Lower leg skin (tissue), 4 donors: Measurements from ENCODE around the gene AK8. TPM values are rescaled to one million over a fixed set of nuclear protein-coding genes. Genes with fewer than 3 reads are reported as not detected.

ENCODE experiments used
- DNase-seq, 2 donors: peaks; one replicate each; pipeline ENCODE4 v3.0.0-alpha.2; 2019; ENCODE audit warnings: low spot score in 2 of 2
- H3K4me3 ChIP-seq: fragments of 200-600 bp; sonication (generic); 2 replicates; pipeline ENCODE4 v1.5.1; 2017; ENCODE audit warnings: mild to moderate bottlenecking, low read depth; ENCODE audit not compliant: poor library complexity, severe bottlenecking
- CTCF ChIP-seq, 3 donors: fragments of 450-650 bp; IDR thresholded peaks; one replicate each; pipeline ENCODE4 v1.5.1; 2016; ENCODE audit warnings: antibody characterized with exemption in 3 of 3, mild to moderate bottlenecking in 3 of 3, moderate library complexity in 2 of 3
- POLR2A ChIP-seq, 2 donors: fragments of 450-650 bp; IDR thresholded peaks; one replicate each; pipeline ENCODE4 v1.6.1; 2016 to 2017; ENCODE audit warnings: antibody characterized with exemption in 2 of 2, mild to moderate bottlenecking in 1 of 2, moderate library complexity in 1 of 2
- WGBS, 2 donors: methylation state at CpG; one replicate each; pipeline ENCODE4 v1.1.5; 2018; 5-methylcytosine and 5-hydroxymethylcytosine counted together
- intact Hi-C: fragments of 100-400 bp; cut with DNase I; formaldehyde crosslinking; loops from one replicate; pipeline ENCODE4 v1.15.0; 2023; ENCODE audit warnings: low total_unique reads
- total RNA-seq, 4 donors: library from RNA; depleted of rRNA; stranded (reverse); fragments of >200 nt; gene quantifications; one replicate each; pipeline ENCODE4 v1.1.0, GENCODE V29; 2016

The AK8 gene
- total RNA-seq, 4 donors from 2014 or later, result 1.4 to 5.5 (median 2.0) TPM

GRCh38 chr9:132894862-132895835 is 17.1 kb upstream of the AK8 start:
- 60 to 61% methylated on average over 9 of the region's 9 CpGs for WGBS, 2 donors
- intact Hi-C loops, result no loop called here
- no peak for TF ChIP-seq CTCF (IDR thresholded peaks at IDR 0.05)
- DNase-seq, result no peak
- H3K4me3 ChIP-seq, result no peak overlapping the region

GRCh38 chr9:132894346-132894745 is 16.3 kb upstream of the AK8 start:
- WGBS, 2 donors, result 40 to 64% methylated on average over 5 of the region's 5 CpGs
- intact Hi-C loops, result no loop called here
- no peak overlapping the region for H3K4me3 ChIP-seq
- peak in 1 of 2 donors; percentile 54 for DNase-seq
- no peak for TF ChIP-seq CTCF (IDR thresholded peaks at IDR 0.05)
- TF ChIP-seq POLR2A (IDR thresholded peaks at IDR 0.05), result no peak

GRCh38 chr9:132892400-132892799 is 14.3 kb upstream of the AK8 start:
- H3K4me3 ChIP-seq, result no peak overlapping the region
- intact Hi-C loops, result no loop called here
- 80 to 81% methylated on average over 9 of the region's 9 CpGs for WGBS, 2 donors
- no peak for DNase-seq
- TF ChIP-seq CTCF (IDR thresholded peaks at IDR 0.05) (no peak), POLR2A (IDR thresholded peaks at IDR 0.05) (no peak)

GRCh38 chr9:132888151-132888550 is 10.1 kb upstream of the AK8 start:
- no peak overlapping the region for H3K4me3 ChIP-seq
- 95 to 96% methylated on average over 17 of the region's 18 CpGs for WGBS, 2 donors
- TF ChIP-seq POLR2A (IDR thresholded peaks at IDR 0.05), result no peak
- TF ChIP-seq CTCF (IDR thresholded peaks at IDR 0.05), result no peak
- intact Hi-C loops, result no loop called here
- no peak for DNase-seq

GRCh38 chr9:132887181-132888120 is 9.4 kb upstream of the AK8 start:
- intact Hi-C loops, result no loop called here
- 88 to 90% methylated on average over 18 of the region's 18 CpGs for WGBS, 2 donors
- no peak for DNase-seq
- no peak for TF ChIP-seq CTCF (IDR thresholded peaks at IDR 0.05)
- no peak for TF ChIP-seq POLR2A (IDR thresholded peaks at IDR 0.05)
- no peak overlapping the region for H3K4me3 ChIP-seq
